Measurements from ENCODE around the gene ACTL6A.

The ACTL6A gene

DNA sequence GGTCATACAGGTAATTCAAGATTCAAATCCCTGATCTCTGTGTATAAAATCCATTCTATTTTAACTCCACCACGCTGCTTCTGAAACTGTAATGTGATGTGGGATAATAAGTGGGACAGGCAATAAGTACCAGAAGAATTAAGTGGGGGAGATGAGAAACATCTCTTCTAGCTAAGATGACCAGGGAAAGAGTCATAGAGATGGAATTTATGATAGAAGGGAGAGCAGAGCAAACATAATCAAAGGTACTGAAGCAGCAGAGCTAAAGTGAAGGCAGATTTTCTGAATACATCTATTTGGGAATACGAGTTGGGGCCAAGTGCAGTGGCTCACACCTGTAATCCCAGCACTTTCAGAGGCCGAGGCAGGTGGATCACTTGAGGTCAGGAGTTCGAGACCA is 36.8 kb downstream of the ACTL6A start:
- DNase-seq: no peak

DNA sequence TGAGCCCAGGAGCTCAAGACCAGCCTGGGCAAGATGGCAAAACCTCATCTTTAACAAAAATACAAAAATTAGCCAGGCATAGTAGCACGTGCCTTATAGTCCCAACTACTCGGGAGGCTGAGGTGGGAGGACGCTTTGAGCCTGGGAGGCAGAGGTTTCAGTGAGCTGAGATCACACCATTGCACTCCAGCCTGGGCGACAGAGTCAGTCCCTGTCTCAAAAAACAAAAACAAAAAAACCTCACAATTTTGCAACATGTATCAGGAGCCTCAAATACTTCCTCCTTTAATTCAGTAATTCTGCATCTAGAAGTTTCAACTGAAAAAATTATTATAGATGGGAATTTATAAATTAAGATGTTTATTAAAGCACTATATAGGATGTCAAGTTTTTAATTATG is 40.6 kb downstream of the ACTL6A start:
- DNase-seq: no peak

DNA sequence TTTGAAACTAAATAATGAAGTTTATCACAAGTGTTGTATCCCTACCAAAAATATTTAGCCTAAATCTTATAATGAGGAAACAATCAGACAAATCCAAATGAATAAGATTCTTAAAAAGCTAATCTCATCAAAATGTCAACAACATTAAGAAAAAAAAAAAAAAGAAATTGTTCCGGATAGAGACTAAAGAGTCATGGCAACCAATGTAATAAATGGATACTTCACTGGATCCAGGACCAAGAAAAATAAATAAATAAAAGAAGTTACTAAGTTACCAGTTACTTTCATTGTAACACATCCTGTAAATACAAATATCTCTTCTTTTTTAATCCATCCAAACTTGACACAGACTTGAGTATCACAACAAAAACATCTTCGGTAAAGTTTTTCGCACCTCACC is 41.1 kb downstream of the ACTL6A start:
- peak; percentile 15 for DNase-seq

DNA sequence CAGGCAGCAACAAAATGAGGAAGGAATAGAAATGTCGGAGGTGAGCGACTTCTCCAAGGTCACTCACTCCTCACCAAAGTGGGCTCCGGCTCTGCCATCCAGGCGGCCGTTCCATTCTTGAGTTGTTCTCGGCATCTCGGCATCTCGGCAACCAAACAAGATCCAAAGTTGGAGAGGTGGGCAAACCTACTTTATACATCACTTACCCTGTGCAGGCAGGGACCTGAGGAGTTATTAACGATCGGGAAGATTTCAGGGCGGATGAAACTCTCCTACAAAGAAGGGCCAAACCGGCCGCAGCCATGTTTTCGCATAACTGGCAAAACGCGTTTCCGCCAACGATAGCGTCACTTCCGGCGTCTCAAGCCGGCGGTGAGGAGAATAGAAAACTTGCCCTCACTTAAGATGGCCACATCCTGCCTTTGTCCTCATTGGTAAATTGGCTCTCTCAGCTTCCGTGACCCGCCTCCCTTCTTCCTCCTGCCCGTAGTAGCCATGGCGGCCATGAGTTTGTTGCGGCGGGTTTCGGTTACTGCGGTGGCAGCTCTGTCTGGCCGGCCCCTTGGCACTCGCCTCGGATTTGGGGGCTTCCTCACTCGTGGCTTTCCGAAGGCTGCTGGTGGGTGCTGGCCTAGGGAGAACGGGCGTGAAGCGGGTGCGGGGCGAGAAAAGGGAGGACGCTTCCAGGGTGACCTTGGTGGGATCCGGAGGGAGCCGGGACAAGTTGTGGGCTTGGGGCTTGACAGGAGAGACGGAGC is 41.8 kb downstream of the ACTL6A start, which contains the start of the genes MRPL47 and NDUFB5:
MRPL47 (minus strand) TSS at position 318 of the 758 bp plus-strand sequence; CDS start at position 304, 14 bp downstream.
NDUFB5 (plus strand) TSS at position 474 of the 758 bp plus-strand sequence; CDS start at position 496, 22 bp downstream.
- peak; percentile 96 for DNase-seq

DNA sequence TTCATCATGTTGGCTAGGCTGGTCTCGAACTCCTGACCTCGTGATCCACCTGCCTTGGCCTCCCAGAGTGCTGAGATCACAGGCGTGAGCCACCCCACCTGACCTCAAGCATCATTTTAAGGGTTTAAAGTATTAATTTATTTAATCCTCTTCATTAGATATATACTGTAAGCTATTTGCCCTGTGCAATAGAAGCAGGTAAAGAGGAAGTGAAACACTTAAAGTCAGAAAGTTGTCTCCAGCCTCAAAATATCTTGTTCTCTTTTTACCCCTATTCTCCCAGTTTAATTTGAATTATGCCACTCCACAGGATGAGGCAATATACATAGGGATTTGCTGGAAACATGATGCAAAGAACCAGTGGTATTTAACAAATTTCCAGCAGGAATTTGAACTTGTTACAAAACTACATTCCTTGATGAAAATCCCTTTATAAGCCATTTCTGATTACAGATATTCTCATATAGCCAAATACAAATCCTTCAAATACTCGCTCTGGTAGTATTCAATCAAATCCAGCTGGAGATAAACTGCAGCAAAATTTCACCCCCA is 43.9 kb downstream of the ACTL6A start:
- no peak for DNase-seq

DNA sequence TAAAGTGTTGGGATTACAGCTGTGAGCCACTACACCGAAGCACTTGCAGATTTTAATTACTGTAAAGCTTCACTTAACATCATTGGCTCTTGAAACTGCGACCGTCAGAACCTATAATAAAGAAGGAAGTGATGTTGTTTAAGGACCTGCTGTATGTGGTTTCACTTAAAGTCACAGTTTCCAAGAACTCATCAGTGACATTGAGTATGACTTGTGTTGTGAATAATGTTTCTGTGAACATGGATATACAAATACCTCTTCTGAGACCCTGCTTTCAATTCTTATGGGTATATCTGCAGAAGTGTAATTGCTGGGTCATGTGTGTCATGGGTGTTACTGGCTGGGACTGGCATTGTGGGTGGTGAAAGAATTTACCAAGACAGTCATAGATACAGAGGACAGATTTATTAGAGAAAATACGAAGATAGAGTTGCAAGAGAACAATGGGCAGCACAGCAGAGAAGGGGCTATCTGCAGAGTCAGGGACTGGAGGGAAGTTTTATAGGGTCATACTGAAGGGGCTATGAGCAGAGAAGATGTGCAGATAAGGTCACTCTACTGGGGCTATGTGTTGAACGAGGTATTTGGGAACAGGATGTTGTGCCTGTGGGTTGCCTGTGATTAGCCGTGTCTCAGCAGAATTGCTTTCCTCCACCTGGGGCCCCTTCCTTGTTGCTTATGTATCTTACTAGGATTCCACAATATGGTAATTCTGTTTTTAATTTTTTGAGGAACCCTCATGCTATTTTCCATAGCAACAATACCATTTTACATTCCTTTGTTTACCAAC is 46.4 kb downstream of the ACTL6A start:
- DNase-seq: no peak

DNA sequence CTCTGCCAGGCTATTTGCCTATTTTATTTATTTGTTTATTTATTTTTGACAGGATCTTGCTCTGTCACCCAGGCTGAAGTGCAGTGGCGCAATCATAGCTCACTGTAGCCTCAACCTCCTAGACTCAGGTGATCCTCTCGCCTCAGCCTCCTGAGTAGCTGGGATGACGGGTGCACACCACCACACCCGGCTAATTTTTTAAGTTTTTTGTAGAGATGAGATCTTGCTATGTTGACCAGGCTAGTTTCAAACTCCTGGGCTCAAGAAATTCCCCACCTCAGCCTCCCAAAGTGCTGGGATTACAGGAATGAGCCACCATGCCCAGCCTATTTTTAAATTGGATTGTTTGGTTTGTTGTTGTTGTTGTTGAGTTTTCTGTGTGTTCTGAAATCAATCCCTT is 47.3 kb downstream of the ACTL6A start:
- DNase-seq: no peak

DNA sequence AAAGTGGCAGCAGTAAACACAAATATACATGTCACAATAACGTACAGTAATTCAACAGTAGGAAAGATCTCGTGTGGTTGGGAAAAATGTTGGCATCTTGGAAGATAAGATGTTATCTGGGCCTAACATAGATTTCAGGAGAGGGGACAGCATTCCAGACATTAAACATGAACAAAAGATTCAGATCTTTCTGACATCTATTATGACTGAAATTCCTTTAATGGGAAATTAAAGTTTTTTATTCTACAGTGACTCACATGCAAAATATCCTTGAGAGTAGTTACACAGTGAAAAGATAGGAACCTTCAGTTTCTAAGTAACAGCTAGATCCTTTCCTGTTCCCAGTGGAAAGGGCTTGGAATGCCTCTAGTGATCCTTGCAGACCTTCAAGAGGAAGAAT is 51.1 kb downstream of the ACTL6A start:
- DNase-seq: no peak

DNA sequence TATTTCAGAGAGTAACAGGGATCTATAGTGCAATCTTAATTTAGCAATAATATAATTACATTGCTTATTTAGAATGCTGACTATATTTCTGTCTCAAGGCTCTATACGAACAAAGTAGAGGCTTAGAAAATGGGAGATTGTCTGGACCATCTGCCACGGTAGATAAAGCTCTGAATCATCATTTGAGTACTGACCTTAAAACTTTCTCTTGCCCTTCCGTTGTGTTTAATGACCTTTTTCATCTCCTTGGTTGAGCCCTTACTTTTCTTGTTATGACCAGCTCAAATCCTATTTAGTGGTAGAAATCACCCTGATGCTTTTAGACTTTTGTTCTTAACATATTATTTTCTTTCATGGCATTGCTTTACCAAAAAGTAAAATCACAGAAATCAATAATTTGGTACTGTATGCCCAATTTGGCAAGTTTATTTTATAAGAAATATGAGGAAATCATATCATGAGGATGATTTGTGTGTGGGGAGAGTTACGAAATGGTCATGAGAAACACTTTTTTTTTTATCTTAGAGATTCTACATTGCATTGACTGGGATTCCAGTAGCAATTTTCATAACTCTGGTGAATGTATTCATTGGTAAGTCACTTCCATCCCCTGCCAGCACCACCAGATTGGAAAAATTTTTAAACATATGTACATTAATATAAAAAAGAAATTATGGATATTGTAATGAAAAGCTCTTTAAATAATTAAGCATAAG is 52.9 kb downstream of the ACTL6A start:
- DNase-seq: no peak

DNA sequence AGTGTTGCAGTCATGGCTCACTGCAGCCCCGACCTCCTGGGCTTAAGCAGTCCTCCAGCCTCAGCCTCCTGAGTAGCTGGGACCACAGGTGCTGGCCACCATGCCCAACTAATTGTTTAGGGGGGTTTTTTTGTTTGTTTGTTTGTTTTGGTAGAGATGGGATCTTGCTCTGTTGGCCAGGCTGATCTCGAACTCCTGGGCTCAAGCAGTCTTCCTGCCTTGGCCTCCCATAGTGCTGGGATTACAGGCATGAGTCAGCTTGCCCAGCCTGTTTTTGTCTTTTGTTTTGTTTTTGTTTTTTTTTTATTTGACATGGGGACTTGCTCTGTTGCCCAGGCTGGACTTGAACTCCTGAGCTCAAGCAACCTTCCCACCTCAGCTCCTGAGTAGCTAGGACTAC is 59.3 kb downstream of the ACTL6A start:
- no peak for DNase-seq

DNA sequence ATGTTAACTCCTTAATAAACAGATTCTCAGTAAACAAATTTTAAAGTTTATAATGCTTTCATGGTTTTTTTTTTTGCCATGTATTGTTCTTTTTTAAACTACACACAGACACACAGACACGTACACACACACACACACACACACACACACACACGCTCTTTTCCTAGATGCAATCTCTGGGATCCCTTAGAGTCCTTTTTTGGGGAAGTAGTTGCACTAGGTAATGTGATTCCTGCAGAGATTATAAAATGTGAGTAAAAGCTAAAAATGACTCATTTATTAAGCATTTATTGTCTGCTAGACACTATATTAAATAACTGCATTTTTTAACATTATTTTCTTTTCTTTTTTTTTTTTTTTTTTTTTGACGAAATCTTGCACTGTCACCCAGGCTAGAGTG is 61.7 kb downstream of the ACTL6A start:
- DNase-seq: no peak

DNA sequence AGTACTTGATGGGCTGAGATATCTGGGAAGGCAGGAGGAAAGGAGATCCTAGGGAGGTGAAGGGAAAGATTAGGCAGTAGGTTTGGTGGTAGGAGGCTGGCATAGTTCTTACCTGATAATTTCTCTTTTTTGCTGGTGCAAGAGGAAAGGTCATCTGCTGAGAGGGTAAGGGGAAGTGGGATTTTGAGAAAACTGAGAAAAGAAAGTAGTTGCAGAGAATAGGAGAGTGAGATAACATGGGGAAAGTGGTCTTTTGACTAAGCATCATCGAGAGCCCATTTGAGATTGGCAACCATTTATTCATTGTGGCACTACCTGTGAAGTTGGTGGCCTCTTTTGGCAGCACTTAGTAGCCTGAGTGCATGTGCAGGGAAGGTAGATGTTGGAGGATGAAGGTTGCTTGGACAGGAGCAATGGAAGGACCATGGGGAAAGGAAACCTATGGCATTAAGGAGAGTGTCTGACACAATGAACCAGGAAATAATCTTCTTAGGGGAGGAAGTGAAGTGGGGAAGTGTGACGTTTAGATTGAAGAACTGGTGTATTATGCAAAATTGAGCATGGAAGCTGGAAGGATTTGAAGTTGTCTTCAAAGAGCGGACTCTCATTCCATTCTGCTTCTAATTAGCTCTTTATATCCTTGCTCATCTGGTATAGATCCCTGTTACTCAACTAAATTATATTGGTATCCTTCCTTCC is 68.2 kb downstream of the ACTL6A start:
- DNase-seq: no peak

All from SHP77 treated with DMSO at 0.1 percent for 48 hours (cell line).